SH-SY5Y (cell line): ENCODE results near the gene NTM.

ENCODE experiments used
- GATA2 ChIP-seq: IDR thresholded peaks from 2 replicates; pipeline ENCODE4 v1.6.1; 2011; ENCODE audit warnings: mild to moderate bottlenecking, low read depth, low read length
- GATA3 ChIP-seq: IDR thresholded peaks from 2 replicates; pipeline ENCODE4 v1.6.1; 2011; ENCODE audit warnings: low read depth, mild to moderate bottlenecking, low read length, moderate library complexity

GRCh38 chr11:132154781-132155180 lies 784.4 kb downstream of the NTM start:
- TF ChIP-seq GATA2, result no peak
- TF ChIP-seq GATA3, result no peak
